22Rv1 (cell line): ENCODE data around the gene CDKL4.
"Not testable (repeated sequence)": the region's sequence is repeated elsewhere in the genome, so short reads cannot be mapped to it uniquely, and the experiment has no call there.

Experiments
- ZFX ChIP-seq: fragments of 450-650 bp; IDR thresholded peaks from 2 replicates; pipeline ENCODE4 v1.6.1; 2017; ENCODE audit warnings: antibody characterized with exemption, borderline replicate concordance
- TF ChIP-seq, protein P1 (sequence below): fragments of 450-650 bp; IDR thresholded peaks from 2 replicates; pipeline ENCODE4 v1.5.1; 2017; ENCODE audit warnings: mild to moderate bottlenecking

DNA sequence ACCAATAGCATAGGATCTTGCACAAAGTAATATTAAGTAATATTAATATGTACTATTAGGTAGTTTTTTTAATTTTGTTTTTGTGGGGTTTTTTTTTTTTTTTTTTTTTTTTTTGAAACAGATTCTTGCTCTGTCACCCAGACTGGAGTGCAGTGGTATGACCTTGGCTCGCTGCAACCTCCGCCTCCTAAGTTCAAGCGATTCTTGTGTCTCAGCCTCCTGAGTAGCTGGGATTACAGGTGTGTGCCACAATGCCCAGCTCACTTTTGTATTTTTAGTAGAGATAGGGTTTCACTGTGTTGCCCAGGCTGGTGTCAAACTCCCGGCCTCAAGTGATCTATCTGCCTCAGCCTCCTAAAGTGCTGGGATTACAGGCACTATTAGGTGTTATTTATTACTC lies 88.2 kb downstream of the CDKL4 start:
- TF ChIP-seq, protein P1, sequence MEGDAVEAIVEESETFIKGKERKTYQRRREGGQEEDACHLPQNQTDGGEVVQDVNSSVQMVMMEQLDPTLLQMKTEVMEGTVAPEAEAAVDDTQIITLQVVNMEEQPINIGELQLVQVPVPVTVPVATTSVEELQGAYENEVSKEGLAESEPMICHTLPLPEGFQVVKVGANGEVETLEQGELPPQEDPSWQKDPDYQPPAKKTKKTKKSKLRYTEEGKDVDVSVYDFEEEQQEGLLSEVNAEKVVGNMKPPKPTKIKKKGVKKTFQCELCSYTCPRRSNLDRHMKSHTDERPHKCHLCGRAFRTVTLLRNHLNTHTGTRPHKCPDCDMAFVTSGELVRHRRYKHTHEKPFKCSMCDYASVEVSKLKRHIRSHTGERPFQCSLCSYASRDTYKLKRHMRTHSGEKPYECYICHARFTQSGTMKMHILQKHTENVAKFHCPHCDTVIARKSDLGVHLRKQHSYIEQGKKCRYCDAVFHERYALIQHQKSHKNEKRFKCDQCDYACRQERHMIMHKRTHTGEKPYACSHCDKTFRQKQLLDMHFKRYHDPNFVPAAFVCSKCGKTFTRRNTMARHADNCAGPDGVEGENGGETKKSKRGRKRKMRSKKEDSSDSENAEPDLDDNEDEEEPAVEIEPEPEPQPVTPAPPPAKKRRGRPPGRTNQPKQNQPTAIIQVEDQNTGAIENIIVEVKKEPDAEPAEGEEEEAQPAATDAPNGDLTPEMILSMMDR, result not testable (repeated sequence)
- TF ChIP-seq ZFX, result not testable (repeated sequence)
